ENCODE measurements around the gene FOXD2.

The FOXD2 gene

GRCh38 chr1:47433477-47434050, 4.3 kb upstream of the FOXD2 start:
- DNase-seq (ENCODE audit: low read depth), result no peak

GRCh38 chr1:47434051-47434842, 3.6 kb upstream of the FOXD2 start:
- H3K4me3 ChIP-seq (ENCODE audit: control insufficient read depth, low read depth, low read length), result peak overlapping the region; percentile 10
- no peak for DNase-seq (ENCODE audit: low read depth)
- TF ChIP-seq, protein P1, sequence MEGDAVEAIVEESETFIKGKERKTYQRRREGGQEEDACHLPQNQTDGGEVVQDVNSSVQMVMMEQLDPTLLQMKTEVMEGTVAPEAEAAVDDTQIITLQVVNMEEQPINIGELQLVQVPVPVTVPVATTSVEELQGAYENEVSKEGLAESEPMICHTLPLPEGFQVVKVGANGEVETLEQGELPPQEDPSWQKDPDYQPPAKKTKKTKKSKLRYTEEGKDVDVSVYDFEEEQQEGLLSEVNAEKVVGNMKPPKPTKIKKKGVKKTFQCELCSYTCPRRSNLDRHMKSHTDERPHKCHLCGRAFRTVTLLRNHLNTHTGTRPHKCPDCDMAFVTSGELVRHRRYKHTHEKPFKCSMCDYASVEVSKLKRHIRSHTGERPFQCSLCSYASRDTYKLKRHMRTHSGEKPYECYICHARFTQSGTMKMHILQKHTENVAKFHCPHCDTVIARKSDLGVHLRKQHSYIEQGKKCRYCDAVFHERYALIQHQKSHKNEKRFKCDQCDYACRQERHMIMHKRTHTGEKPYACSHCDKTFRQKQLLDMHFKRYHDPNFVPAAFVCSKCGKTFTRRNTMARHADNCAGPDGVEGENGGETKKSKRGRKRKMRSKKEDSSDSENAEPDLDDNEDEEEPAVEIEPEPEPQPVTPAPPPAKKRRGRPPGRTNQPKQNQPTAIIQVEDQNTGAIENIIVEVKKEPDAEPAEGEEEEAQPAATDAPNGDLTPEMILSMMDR (IDR thresholded peaks at IDR 0.05; ENCODE audit: control insufficient read depth, insufficient read depth, low read depth, low read length, missing control alignments), result no peak

More at GRCh38 chr1:47433477-47434050, 4.3 kb upstream of the FOXD2 start:
- TF ChIP-seq, protein P1 (IDR thresholded peaks at IDR 0.05; ENCODE audit: control insufficient read depth, insufficient read depth, low read depth, low read length, missing control alignments), result no peak
- no peak overlapping the region for H3K4me3 ChIP-seq (ENCODE audit: control insufficient read depth, low read depth, low read length)

- no peak for DNase-seq (ENCODE audit: low read depth)
- H3K4me3 ChIP-seq (ENCODE audit: control insufficient read depth, low read depth, low read length), result no peak overlapping the region
- TF ChIP-seq, protein P1 (IDR thresholded peaks at IDR 0.05; ENCODE audit: control insufficient read depth, insufficient read depth, low read depth, low read length, missing control alignments), result no peak
Measured at GRCh38 chr1:47435506-47436303, 2.1 kb upstream of the FOXD2 start.

GRCh38 chr1:47436304-47436978, 1.4 kb upstream of the FOXD2 start:
- TF ChIP-seq, protein P1 (IDR thresholded peaks at IDR 0.05; ENCODE audit: control insufficient read depth, insufficient read depth, low read depth, low read length, missing control alignments), result peak; percentile 100
- peak overlapping the region; percentile 94 for H3K4me3 ChIP-seq (ENCODE audit: control insufficient read depth, low read depth, low read length)
- peak; percentile 8 for DNase-seq (ENCODE audit: low read depth)

DNA sequence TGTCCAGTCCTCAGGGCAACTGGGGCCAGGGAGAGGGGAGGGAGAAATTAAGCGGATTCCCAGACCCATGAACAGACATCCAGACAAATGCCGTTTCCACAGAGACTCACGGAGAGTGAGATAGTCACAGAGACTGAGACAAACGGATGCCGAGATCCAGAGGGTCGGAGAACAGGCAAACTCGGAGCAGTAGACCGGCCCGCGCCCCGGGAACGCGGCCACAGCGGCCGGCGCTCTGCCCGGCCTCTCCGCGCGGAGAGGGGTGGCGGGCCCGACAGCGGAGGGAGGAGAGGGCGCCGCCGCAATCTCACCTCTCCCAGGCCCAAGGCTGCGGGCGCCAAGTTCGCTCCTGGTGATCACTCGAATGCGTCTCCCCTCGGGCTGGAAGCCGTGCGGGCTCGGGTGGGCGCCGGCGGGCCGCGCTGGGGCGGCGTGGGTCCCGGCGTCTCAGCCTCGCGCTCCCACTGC, 831 bp upstream of the FOXD2 start:
- DNase-seq (ENCODE audit: low read depth), result no peak
- peak overlapping the region; percentile 94 for H3K4me3 ChIP-seq (ENCODE audit: control insufficient read depth, low read depth, low read length)
- TF ChIP-seq, protein P1 (IDR thresholded peaks at IDR 0.05; ENCODE audit: control insufficient read depth, insufficient read depth, low read depth, low read length, missing control alignments), result no peak
